Superior temporal gyrus (tissue), 1 donor: Measurements from ENCODE around the gene EN2.
A peak's percentile ranks its signal among the peaks of the same experiment; 100 is the strongest.

Experiments used
- DNase-seq: peaks from one replicate; pipeline ENCODE4 v3.0.0-alpha.2; 2016; ENCODE audit errors: extremely low spot score

EN2 gene

GRCh38 chr7:155450970-155451801 is 6.7 kb upstream of the EN2 start:
- DNase-seq, result no peak

- DNase-seq, result no peak
These were observed 6.1 kb upstream of the EN2 start for GRCh38 chr7:155451840-155452239.

GRCh38 chr7:155452505-155453295 is 5.2 kb upstream of the EN2 start:
- no peak for DNase-seq

GRCh38 chr7:155453296-155454182 is 4.4 kb upstream of the EN2 start:
- no peak for DNase-seq

GRCh38 chr7:155454183-155455112 is 3.5 kb upstream of the EN2 start:
- no peak for DNase-seq

GRCh38 chr7:155455132-155455693 is 2.7 kb upstream of the EN2 start:
- DNase-seq, result no peak

- no peak for DNase-seq
These were observed 1.9 kb upstream of the EN2 start for GRCh38 chr7:155455776-155456737.

GRCh38 chr7:155456738-155457543 is 988 bp upstream of the EN2 start:
- DNase-seq, result peak; percentile 79

- no peak for DNase-seq
These were observed 302 bp upstream of the EN2 start for GRCh38 chr7:155457544-155458110.

GRCh38 chr7:155458878-155459699 is 1.2 kb downstream of the EN2 start:
- no peak for DNase-seq

GRCh38 chr7:155459700-155460461 is 2.0 kb downstream of the EN2 start:
- DNase-seq, result no peak

GRCh38 chr7:155460926-155461613 is 3.1 kb downstream of the EN2 start:
- DNase-seq, result no peak

GRCh38 chr7:155461631-155462030 is 3.7 kb downstream of the EN2 start:
- no peak for DNase-seq

- no peak for DNase-seq
These were observed 4.3 kb downstream of the EN2 start for GRCh38 chr7:155462163-155462735.

GRCh38 chr7:155463114-155463811 is 5.3 kb downstream of the EN2 start:
- DNase-seq, result no peak
